Thoracic aorta (tissue), 2 donors: ENCODE measurements around the gene IL1RAPL2. TPM values are rescaled to one million over a fixed set of nuclear protein-coding genes. Genes with fewer than 3 reads are reported as not detected.

Experiments used
- ATAC-seq: fragments of 150-250 bp; one replicate; pipeline ENCODE4 v1.8.0; 2017; ENCODE audit warnings: low read depth; ENCODE audit not compliant: insufficient number of reproducible peaks, low FRiP score
- DNase-seq: peaks from one replicate; pipeline ENCODE4 v3.0.0-alpha.2; 2020; ENCODE audit warnings: low spot score
- H3K27ac ChIP-seq, 2 donors: fragments of 200-600 bp; sonication (generic); 1 replicate in 1 of 2; 2 replicates in 1 of 2; pipeline ENCODE4 v1.5.1; 2016; ENCODE audit warnings: mild to moderate bottlenecking in 2 of 2, moderate library complexity in 2 of 2
- H3K27me3 ChIP-seq: fragments of 200-600 bp; sonication (generic); replicated peaks from 2 replicates; pipeline ENCODE4 v1.6.0; 2016; ENCODE audit warnings: mild to moderate bottlenecking; ENCODE audit not compliant: insufficient read depth
- H3K36me3 ChIP-seq: fragments of 200-600 bp; sonication (generic); one replicate; pipeline ENCODE4 v1.5.1; 2016
- H3K4me1 ChIP-seq, 2 donors: fragments of 200-600 bp; sonication (generic); 1 replicate in 1 of 2; 2 replicates in 1 of 2; pipeline versions ENCODE4 v1.5.1 to v1.6.0; 2016; ENCODE audit warnings: low read depth in 2 of 2, mild to moderate bottlenecking in 1 of 2; ENCODE audit not compliant: control insufficient read depth in 1 of 2
- H3K4me3 ChIP-seq: fragments of 200-600 bp; sonication (generic); 2 replicates; pipeline ENCODE4 v1.5.1; 2016; ENCODE audit warnings: mild to moderate bottlenecking
- H3K9me3 ChIP-seq: fragments of 200-600 bp; sonication (generic); 2 replicates; pipeline ENCODE4 v1.5.1; 2016
- total RNA-seq, 2 donors: library from RNA; depleted of rRNA; stranded (reverse); fragments of >200 nt; gene quantifications; one replicate each; pipeline versions ENCODE4 v1.1.0 to v1.2.3, GENCODE V29; 2016
- TF ChIP-seq, protein P1 (sequence below): fragments of 200-600 bp; sonication (generic); IDR thresholded peaks from one replicate; pipeline ENCODE4 v1.5.1; 2019; ENCODE audit warnings: antibody characterized with exemption

The IL1RAPL2 gene
- total RNA-seq, 2 donors from 2014 or later: not detected

GRCh38 chrX:105150036-105150435 lies 584.0 kb downstream of the IL1RAPL2 start:
- DNase-seq: no peak
- Histone ChIP-seq H3K4me1 (no peaks in the 10 kb centered on the region), H3K36me3 (no peaks in the 10 kb centered on the region), H3K9me3 (no peaks in the 10 kb centered on the region), H3K4me3 (no peak overlapping the region), H3K27me3 (no peaks in the 10 kb centered on the region), H3K27ac (no peak overlapping the region)
- TF ChIP-seq, protein P1, sequence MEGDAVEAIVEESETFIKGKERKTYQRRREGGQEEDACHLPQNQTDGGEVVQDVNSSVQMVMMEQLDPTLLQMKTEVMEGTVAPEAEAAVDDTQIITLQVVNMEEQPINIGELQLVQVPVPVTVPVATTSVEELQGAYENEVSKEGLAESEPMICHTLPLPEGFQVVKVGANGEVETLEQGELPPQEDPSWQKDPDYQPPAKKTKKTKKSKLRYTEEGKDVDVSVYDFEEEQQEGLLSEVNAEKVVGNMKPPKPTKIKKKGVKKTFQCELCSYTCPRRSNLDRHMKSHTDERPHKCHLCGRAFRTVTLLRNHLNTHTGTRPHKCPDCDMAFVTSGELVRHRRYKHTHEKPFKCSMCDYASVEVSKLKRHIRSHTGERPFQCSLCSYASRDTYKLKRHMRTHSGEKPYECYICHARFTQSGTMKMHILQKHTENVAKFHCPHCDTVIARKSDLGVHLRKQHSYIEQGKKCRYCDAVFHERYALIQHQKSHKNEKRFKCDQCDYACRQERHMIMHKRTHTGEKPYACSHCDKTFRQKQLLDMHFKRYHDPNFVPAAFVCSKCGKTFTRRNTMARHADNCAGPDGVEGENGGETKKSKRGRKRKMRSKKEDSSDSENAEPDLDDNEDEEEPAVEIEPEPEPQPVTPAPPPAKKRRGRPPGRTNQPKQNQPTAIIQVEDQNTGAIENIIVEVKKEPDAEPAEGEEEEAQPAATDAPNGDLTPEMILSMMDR: no peak
- ATAC-seq: no peak

DNA sequence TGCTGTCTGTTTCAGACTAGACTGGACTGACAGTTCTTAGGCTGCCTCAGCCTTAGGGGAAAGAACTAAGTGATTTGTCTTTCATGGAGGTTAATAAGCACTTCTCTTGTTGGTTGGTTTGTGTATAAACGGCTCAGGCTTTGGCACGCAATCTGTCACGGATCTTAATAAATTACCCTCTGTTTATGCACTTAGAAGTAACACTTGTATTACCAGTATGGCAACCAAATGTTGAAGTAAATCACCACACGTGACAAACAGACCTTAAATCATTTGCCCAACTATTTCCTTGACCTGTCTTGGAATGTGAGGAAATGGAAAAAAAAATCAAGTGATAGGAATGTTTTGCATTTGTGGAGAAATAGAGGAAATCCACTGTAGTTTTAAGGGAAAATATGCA lies 584.6 kb downstream of the IL1RAPL2 start:
- no peaks in the 10 kb centered on the region for H3K9me3 ChIP-seq
- TF ChIP-seq, protein P1: no peak
- no peaks in the 10 kb centered on the region for H3K36me3 ChIP-seq
- ATAC-seq (no peak), DNase-seq (no peak)
- H3K4me1 ChIP-seq: no peaks in the 10 kb centered on the region
- H3K4me3 ChIP-seq: no peak overlapping the region
- no peak overlapping the region for H3K27ac ChIP-seq
- H3K27me3 ChIP-seq: no peaks in the 10 kb centered on the region

DNA sequence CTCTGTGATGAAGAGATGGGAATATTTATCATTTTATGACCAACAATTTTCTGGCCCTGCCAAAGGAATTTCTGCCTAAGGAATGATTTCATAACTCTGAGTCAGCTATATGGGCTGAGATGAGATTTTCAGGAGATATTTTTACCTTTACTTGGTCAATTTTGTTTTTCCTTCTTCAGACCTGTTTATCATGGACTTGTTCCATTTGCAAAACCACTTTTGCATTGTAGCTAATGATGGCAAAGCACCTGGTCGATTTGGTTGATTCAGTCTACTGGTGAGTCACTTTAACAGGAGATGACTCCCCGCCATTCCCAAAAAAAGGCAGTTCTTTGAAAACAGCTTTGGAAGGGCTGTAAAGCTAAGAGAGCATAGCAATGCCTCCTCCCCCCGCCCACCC lies 601.2 kb downstream of the IL1RAPL2 start:
- Histone ChIP-seq H3K4me1 (no peaks in the 10 kb centered on the region), H3K4me3 (no peak overlapping the region), H3K9me3 (no peaks in the 10 kb centered on the region), H3K27me3 (no peaks in the 10 kb centered on the region), H3K36me3 (no peaks in the 10 kb centered on the region), H3K27ac (no peak overlapping the region)
- DNase-seq (no peak), ATAC-seq (no peak)
- TF ChIP-seq, protein P1: no peak

- no peak overlapping the region for H3K4me3 ChIP-seq
- ATAC-seq (no peak), DNase-seq (no peak)
- H3K27ac ChIP-seq: no peak overlapping the region
- no peaks in the 10 kb centered on the region for H3K9me3 ChIP-seq
- no peaks in the 10 kb centered on the region for H3K27me3 ChIP-seq
- H3K36me3 ChIP-seq: no peaks in the 10 kb centered on the region
- no peaks in the 10 kb centered on the region for H3K4me1 ChIP-seq
- TF ChIP-seq, protein P1: no peak
Observed at GRCh38 chrX:105168577-105168976, 602.6 kb downstream of the IL1RAPL2 start.

DNA sequence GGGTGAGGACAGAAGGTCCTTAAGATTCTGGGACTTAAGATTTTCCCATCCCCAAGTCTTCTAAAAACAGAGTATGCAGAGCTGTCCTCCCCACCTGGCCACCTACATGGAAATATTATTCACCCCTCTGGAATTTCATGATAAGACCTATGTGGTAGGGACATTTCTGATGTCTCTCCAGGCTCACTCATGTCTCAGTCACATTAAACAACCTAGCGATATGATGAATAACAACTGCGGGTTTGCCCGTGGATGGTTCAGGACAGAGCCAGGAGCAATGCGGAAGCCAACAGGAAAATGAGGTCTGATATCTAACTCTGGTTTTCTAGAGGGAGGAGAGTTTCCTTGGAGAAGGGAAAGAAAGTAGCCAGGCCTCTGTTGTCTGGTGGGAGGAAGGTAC lies 607.1 kb downstream of the IL1RAPL2 start:
- Histone ChIP-seq H3K36me3 (no peaks in the 10 kb centered on the region), H3K4me3 (no peak overlapping the region), H3K27ac (no peak overlapping the region), H3K27me3 (no peaks in the 10 kb centered on the region), H3K9me3 (no peaks in the 10 kb centered on the region), H3K4me1 (no peaks in the 10 kb centered on the region)
- ATAC-seq: no peak
- no peak for DNase-seq
- TF ChIP-seq, protein P1: no peak
